Trophoblast cell (in vitro differentiated cells and primary cell): ENCODE measurements around the gene GPR4.

ENCODE experiments used
- DNase-seq, 2 donors: peaks; one replicate each; pipeline ENCODE4 v3.0.0-alpha.2; 2016
- H2AFZ ChIP-seq: 2 replicates; pipeline ENCODE4 v1.6.1; 2013; ENCODE audit warnings: low read length, moderate library complexity, mild to moderate bottlenecking; ENCODE audit not compliant: insufficient read depth, poor library complexity
- H2AK5ac ChIP-seq: 2 replicates; pipeline ENCODE4 v1.6.1; 2013; ENCODE audit warnings: mild to moderate bottlenecking, low read length
- H2BK120ac ChIP-seq: 2 replicates; pipeline ENCODE4 v1.6.1; 2013; ENCODE audit warnings: low read length, mild to moderate bottlenecking, moderate library complexity; ENCODE audit not compliant: insufficient read depth, poor library complexity
- H2BK12ac ChIP-seq: 2 replicates; pipeline ENCODE4 v1.6.1; 2013; ENCODE audit warnings: mild to moderate bottlenecking, low read length, moderate library complexity
- H2BK5ac ChIP-seq: 2 replicates; pipeline ENCODE4 v1.6.1; 2013; ENCODE audit warnings: low read length, low read depth, moderate library complexity, mild to moderate bottlenecking; ENCODE audit not compliant: poor library complexity
- H3K14ac ChIP-seq: 2 replicates; pipeline ENCODE4 v1.6.1; 2013; ENCODE audit warnings: mild to moderate bottlenecking, low read length
- H3K18ac ChIP-seq: 2 replicates; pipeline ENCODE4 v1.6.1; 2013; ENCODE audit warnings: mild to moderate bottlenecking, low read length
- H3K23ac ChIP-seq: 2 replicates; pipeline ENCODE4 v1.6.1; 2013; ENCODE audit warnings: low read length
- H3K27ac ChIP-seq: 2 replicates; pipeline ENCODE4 v1.5.1; 2013; ENCODE audit warnings: low read depth, mild to moderate bottlenecking, inconsistent platforms, low read length, moderate library complexity
- H3K27me3 ChIP-seq: 2 replicates; pipeline ENCODE4 v1.6.1; 2013; ENCODE audit warnings: inconsistent platforms, mild to moderate bottlenecking, low read length, moderate library complexity; ENCODE audit not compliant: insufficient read depth
- H3K36me3 ChIP-seq, 2 experiments: 1 replicate in 1 of 2; 2 replicates in 1 of 2; pipeline ENCODE4 v1.6.1; 2013; ENCODE audit warnings: low read length in 2 of 2, mild to moderate bottlenecking in 2 of 2, moderate library complexity in 1 of 2; ENCODE audit not compliant: insufficient read depth in 2 of 2, control insufficient read depth in 1 of 2
- H3K4ac ChIP-seq: 2 replicates; pipeline ENCODE4 v1.6.1; 2013; ENCODE audit warnings: low read depth, mild to moderate bottlenecking, low read length, moderate library complexity
- H3K4me1 ChIP-seq, 2 experiments: 1 replicate in 1 of 2; 2 replicates in 1 of 2; pipeline ENCODE4 v1.6.1; 2013; ENCODE audit warnings: low read length in 2 of 2, mild to moderate bottlenecking in 2 of 2, moderate library complexity in 1 of 2; ENCODE audit not compliant: insufficient read depth in 2 of 2, control insufficient read depth in 1 of 2
- H3K4me2 ChIP-seq: 2 replicates; pipeline ENCODE4 v1.6.1; 2013; ENCODE audit warnings: inconsistent platforms, mild to moderate bottlenecking, low read length, moderate library complexity
- H3K4me3 ChIP-seq: 2 replicates; pipeline ENCODE4 v1.5.1; 2013; ENCODE audit warnings: mild to moderate bottlenecking, low read depth, low read length, inconsistent platforms
- H3K79me1 ChIP-seq: one replicate; pipeline ENCODE4 v1.6.1; 2013; ENCODE audit warnings: low read length
- H3K79me2 ChIP-seq: 2 replicates; pipeline ENCODE4 v1.6.1; 2013; ENCODE audit warnings: low read length, mild to moderate bottlenecking; ENCODE audit not compliant: control insufficient read depth, insufficient read depth, poor library complexity
- H3K9ac ChIP-seq: 2 replicates; pipeline ENCODE4 v1.6.1; 2013; ENCODE audit warnings: mild to moderate bottlenecking, low read length
- H3K9me3 ChIP-seq: 2 replicates; pipeline ENCODE4 v1.6.1; 2013; ENCODE audit warnings: low read depth, mild to moderate bottlenecking, control low read depth, inconsistent platforms, low read length; ENCODE audit not compliant: insufficient read depth
- H4K12ac ChIP-seq: 2 replicates; pipeline ENCODE4 v1.6.1; 2013; ENCODE audit warnings: low read depth, mild to moderate bottlenecking, low read length, moderate library complexity
- H4K8ac ChIP-seq: 2 replicates; pipeline ENCODE4 v1.6.1; 2013; ENCODE audit warnings: low read depth, mild to moderate bottlenecking, low read length, moderate library complexity
- H4K91ac ChIP-seq: one replicate; pipeline ENCODE4 v1.6.1; 2013; ENCODE audit warnings: low read depth, mild to moderate bottlenecking, low read length, moderate library complexity
- WGBS: extraction: QIAGEN DNeasy Blood & Tissue Kit; methylation state at CpG from one replicate; pipeline ENCODE4 v1.1.7; 2013; ENCODE audit warnings: missing lambda C conversion rate; ENCODE audit not compliant: insufficient read length, insufficient coverage; ENCODE audit errors: extremely low coverage; 5-methylcytosine and 5-hydroxymethylcytosine counted together

The GPR4 gene

DNA sequence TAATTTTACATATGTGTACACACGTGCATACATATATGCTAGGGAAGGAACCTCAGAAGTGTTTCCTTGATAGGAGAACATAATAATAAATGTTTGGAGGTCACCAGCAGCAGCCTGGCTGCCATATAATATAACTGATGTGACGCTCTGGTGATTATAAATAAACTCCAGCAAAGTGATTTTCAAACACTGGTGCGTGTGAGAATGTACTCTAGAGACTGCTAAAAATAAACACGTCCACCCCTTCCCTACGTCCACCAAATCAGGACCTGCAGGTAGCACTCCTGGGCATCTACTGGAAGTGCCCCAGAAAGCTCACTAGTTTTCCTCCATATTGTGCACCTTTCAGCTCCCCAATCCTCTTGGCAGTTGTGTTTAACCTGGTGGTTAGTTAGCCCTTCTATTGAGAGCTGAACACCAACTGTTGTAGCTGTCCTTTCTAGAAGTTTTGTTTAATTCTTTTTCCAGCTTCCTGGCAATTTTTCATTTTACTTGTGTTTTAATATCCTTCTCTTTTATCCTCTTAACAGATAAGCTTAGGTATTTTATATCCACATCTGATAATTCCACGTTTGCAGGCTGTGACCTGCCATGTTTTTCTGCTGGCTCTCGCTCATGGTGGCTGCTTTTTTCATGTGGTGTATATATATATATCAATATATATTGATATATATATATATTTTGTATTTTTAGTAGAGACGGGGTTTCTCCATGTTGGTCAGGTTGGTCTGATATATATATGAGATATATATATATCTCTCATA, 30.4 kb downstream of the GPR4 start:
- Histone ChIP-seq H3K9ac (no peak overlapping the region), H3K14ac (no peak overlapping the region), H3K79me2 (peaks cover 2% of the 10 kb centered on the region), H2AK5ac (no peak overlapping the region), H3K79me1 (peaks cover 2% of the 10 kb centered on the region), H2BK12ac (no peak overlapping the region), H3K36me3 (no peaks in the 10 kb centered on the region), H3K4me3 (no peak overlapping the region), H4K91ac (no peak overlapping the region), H3K27me3 (no peaks in the 10 kb centered on the region), H2BK5ac (no peak overlapping the region), H4K8ac (no peak overlapping the region), H4K12ac (no peak overlapping the region), H2AFZ (no peak overlapping the region), H3K27ac (no peak overlapping the region), H3K4ac (no peak overlapping the region), H3K23ac (no peak overlapping the region), H2BK120ac (no peak overlapping the region), H3K18ac (no peak overlapping the region), H3K9me3 (no peaks in the 10 kb centered on the region), H3K4me1 (peaks cover 4% of the 10 kb centered on the region in 2 experiments), H3K4me2 (no peak overlapping the region)
- DNase-seq, result no peak
- no CpG with 5 or more reads among the region's 8 CpGs for WGBS

- H4K91ac ChIP-seq, result no peak overlapping the region
- H2AK5ac ChIP-seq, result no peak overlapping the region
- H3K79me1 ChIP-seq, result no peaks in the 10 kb centered on the region
- no peaks in the 10 kb centered on the region for H3K4me1 ChIP-seq
- no peak overlapping the region for H2AFZ ChIP-seq
- H3K4me3 ChIP-seq, result no peak overlapping the region
- no peak overlapping the region for H4K12ac ChIP-seq
- H3K27ac ChIP-seq, result no peak overlapping the region
- H2BK12ac ChIP-seq, result no peak overlapping the region
- WGBS, result no CpG with 5 or more reads among the region's 15 CpGs
- H3K14ac ChIP-seq, result no peak overlapping the region
- H3K79me2 ChIP-seq, result peaks cover 2% of the 10 kb centered on the region
- H2BK120ac ChIP-seq, result no peak overlapping the region
- no peak overlapping the region for H2BK5ac ChIP-seq
- no peak overlapping the region for H4K8ac ChIP-seq
- no peaks in the 10 kb centered on the region for H3K36me3 ChIP-seq
- no peak overlapping the region for H3K23ac ChIP-seq
- no peaks in the 10 kb centered on the region for H3K27me3 ChIP-seq
- no peak overlapping the region for H3K9ac ChIP-seq
- peak; percentile 50 to 82 for DNase-seq
- no peak overlapping the region for H3K18ac ChIP-seq
- no peaks in the 10 kb centered on the region for H3K9me3 ChIP-seq
- H3K4ac ChIP-seq, result no peak overlapping the region
- H3K4me2 ChIP-seq, result no peak overlapping the region
Observed at GRCh38 chr19:45569619-45570421, 32.2 kb downstream of the GPR4 start.

DNA sequence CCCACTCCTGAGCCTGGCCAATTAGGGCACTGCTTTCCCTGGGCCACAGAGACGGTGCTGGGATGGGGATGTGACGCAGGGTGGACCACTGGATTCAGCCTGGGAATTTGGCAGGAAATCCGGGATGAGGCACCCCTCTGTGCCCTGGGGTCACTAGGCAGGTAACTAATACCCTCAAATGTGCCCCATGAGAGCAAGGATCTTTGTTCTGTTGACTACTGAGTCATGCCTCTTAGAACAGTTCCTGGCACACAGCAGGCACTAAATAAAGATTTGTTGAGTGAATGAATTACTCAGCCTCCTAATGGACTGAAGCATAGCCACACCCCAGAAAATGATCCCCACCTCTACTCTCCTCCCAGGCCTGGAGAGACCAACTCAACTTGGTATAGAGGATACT, 33.3 kb downstream of the GPR4 start:
- Histone ChIP-seq H2BK120ac (no peak overlapping the region), H3K4me3 (peak overlapping the region; percentile 56)
- DNase-seq, result no peak

DNA sequence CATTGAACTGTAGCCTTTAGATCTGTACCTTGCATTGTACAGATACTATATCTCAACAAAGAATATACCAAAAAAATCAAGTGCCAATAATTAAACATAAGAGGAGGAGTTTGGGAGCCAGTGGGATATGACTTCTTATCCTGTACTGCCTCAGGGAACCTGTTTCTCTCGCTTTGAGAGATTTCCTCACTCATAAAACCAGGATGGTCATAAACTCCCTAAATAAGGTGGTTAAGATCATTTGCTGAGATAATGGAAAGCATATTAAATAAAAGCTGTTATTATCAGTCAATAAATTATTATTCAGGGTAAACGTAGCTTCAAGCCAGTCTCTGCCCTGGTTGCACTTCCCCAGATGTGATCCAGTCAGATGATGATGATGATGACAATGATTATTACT, 34.4 kb downstream of the GPR4 start:
- Histone ChIP-seq H3K36me3 (no peaks in the 10 kb centered on the region), H3K79me1 (no peaks in the 10 kb centered on the region), H3K9ac (no peak overlapping the region), H3K4me2 (no peak overlapping the region), H2BK12ac (no peak overlapping the region), H3K4me3 (no peak overlapping the region), H2AFZ (no peak overlapping the region), H3K9me3 (no peaks in the 10 kb centered on the region), H4K8ac (no peak overlapping the region), H2BK5ac (no peak overlapping the region), H3K23ac (no peak overlapping the region), H4K12ac (no peak overlapping the region), H3K4me1 (peaks cover 0 to 2% of the 10 kb centered on the region in 2 experiments), H3K27me3 (no peaks in the 10 kb centered on the region), H2AK5ac (no peak overlapping the region), H3K18ac (no peak overlapping the region), H2BK120ac (no peak overlapping the region), H4K91ac (no peak overlapping the region), H3K14ac (no peak overlapping the region), H3K4ac (no peak overlapping the region), H3K27ac (no peak overlapping the region), H3K79me2 (no peaks in the 10 kb centered on the region)
- DNase-seq, result no peak
- WGBS, result no CpG with 5 or more reads among the region's 2 CpGs

More for the DNA sequence above, 33.3 kb downstream of the GPR4 start:
- no peaks in the 10 kb centered on the region for H3K79me1 ChIP-seq
- H3K4me2 ChIP-seq, result no peak overlapping the region
- H3K36me3 ChIP-seq, result no peaks in the 10 kb centered on the region
- no peaks in the 10 kb centered on the region for H3K27me3 ChIP-seq
- no peak overlapping the region for H4K8ac ChIP-seq
- H3K79me2 ChIP-seq, result no peaks in the 10 kb centered on the region
- H2BK5ac ChIP-seq, result no peak overlapping the region
- H3K23ac ChIP-seq, result no peak overlapping the region
- H3K9ac ChIP-seq, result no peak overlapping the region
- H3K4me1 ChIP-seq, result peaks cover 0 to 2% of the 10 kb centered on the region in 2 experiments
- WGBS, result no CpG with 5 or more reads among the region's 3 CpGs
- no peak overlapping the region for H3K18ac ChIP-seq
- H2AK5ac ChIP-seq, result no peak overlapping the region
- H4K12ac ChIP-seq, result no peak overlapping the region
- no peak overlapping the region for H3K14ac ChIP-seq
- H2BK12ac ChIP-seq, result no peak overlapping the region
- no peak overlapping the region for H3K27ac ChIP-seq
- H4K91ac ChIP-seq, result no peak overlapping the region
- H3K4ac ChIP-seq, result no peak overlapping the region
- H3K9me3 ChIP-seq, result no peaks in the 10 kb centered on the region
- H2AFZ ChIP-seq, result no peak overlapping the region
